Prostate gland (tissue), 2 donors: ENCODE results near the gene SGPL1.

Experiments
- POLR2A ChIP-seq: fragments of 450-650 bp; IDR thresholded peaks from one replicate; pipeline ENCODE4 v1.6.1; 2016; ENCODE audit warnings: antibody characterized with exemption, mild to moderate bottlenecking
- POLR2AphosphoS5 ChIP-seq: sonication (generic); formaldehyde crosslinking; IDR thresholded peaks from one replicate; pipeline ENCODE4 v1.6.1; 2017; ENCODE audit warnings: antibody characterized with exemption
- TF ChIP-seq, protein P1 (sequence below), 4 experiments: fragments of 200-600 bp in 2 of 4; fragments of 450-650 bp in 2 of 4; sonication (generic) in 2 of 4; IDR thresholded peaks; 1 replicate in 3 of 4; 2 replicates in 1 of 4; pipeline ENCODE4 v1.5.1; 2016 to 2019; ENCODE audit warnings: antibody characterized with exemption in 4 of 4, mild to moderate bottlenecking in 2 of 4, moderate library complexity in 2 of 4

DNA sequence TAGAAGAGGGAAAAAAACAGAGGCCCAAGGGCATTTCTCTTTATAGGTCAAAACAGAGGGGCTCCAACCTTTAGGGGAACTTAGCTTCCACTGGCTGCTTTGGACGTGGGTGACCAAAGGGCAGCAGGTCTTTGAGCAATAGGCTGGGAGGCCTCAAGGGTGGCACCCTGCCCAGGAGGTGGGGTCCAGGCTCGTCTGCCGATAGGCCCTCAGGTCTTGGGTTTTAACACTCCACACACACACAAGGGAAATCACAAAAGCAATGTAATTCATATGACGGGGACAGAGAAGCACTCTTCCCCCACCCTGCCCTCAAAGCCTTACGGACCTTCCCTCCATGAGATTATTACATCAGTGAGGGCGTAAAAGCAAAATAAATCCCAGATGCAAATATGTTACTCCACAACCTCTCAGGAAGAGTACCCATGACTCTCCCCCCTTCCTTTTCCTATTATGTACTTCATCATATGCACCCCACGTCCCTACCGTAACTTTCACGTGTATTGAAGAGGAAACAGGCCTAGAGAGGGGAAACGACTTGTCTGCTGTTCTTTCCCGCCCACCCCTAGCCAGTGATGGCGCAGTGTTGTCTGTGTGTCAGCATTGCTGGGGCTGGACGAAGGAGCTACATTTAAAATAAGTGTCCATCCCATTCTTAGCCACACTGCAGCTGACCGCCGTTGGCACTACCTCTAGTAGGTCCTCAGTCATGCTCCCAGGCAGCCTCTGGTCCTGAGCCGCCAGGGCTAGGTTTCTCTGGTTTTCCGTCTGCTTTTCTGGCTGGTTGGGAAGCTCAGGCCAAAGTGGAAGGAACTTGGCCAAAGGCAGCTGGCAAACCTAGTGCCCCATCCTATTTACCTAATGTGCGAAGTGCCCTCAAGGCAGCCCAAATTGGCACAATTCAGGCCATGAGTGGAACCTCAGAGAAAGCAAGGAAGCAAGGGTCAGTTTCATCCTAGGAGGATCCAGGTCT, 70.5 kb downstream of the SGPL1 start:
- TF ChIP-seq POLR2AphosphoS5 (no peak), POLR2A (no peak)
- TF ChIP-seq, protein P1, sequence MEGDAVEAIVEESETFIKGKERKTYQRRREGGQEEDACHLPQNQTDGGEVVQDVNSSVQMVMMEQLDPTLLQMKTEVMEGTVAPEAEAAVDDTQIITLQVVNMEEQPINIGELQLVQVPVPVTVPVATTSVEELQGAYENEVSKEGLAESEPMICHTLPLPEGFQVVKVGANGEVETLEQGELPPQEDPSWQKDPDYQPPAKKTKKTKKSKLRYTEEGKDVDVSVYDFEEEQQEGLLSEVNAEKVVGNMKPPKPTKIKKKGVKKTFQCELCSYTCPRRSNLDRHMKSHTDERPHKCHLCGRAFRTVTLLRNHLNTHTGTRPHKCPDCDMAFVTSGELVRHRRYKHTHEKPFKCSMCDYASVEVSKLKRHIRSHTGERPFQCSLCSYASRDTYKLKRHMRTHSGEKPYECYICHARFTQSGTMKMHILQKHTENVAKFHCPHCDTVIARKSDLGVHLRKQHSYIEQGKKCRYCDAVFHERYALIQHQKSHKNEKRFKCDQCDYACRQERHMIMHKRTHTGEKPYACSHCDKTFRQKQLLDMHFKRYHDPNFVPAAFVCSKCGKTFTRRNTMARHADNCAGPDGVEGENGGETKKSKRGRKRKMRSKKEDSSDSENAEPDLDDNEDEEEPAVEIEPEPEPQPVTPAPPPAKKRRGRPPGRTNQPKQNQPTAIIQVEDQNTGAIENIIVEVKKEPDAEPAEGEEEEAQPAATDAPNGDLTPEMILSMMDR (IDR thresholded peaks at IDR 0.05), result no peak
